Measurements from ENCODE around the gene CACNG6.

CACNG6 gene

DNA sequence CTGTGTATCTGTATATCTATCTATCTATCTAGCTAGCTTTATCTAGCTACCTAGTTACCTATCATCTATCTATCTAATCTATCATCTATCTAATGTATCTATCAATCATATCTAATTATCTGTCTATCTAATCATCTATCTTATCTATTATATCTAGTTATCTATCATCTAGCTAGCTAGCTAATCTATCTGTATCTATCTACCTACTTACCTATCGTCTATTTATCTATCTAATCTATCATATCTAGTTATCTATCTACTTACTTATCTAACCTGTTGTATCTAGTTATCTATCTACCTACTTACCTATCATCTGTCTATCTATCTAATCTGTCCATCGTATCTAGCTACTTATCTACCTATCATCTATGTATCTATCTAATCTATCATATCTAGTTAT, 54.3 kb downstream of the CACNG6 start:
- no peak for DNase-seq (ENCODE audit: low read depth)

DNA sequence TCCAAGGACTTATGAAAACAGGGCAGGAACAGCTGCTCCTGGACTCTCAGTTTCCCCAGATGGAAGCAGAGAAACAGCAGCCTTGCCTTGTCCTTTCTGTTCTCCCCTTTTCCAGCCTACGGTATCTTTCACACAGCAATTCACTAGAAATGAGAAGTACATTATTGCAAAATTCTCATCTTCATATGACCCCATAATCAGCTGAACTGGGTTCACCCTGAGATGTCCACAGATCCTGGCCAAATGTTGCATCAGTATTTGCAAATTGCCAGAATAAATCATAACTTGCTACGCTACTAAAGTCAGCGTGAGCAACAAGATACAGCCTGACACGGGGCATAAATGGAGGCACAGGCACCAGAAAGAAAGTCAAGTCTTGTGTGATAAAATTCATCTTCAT, 56.2 kb downstream of the CACNG6 start:
- no peak for DNase-seq (ENCODE audit: low read depth)

All from amniotic epithelial cell (primary cell).